PC-3 (cell line): ENCODE measurements around the gene GSG1.

ENCODE experiments used
- CTCF ChIP-seq: fragments of 300-600 bp; sonication (generic); conservative IDR thresholded peaks from 2 replicates; pipeline ENCODE4 v1.5.1; 2017; ENCODE audit warnings: antibody characterized with exemption, low read depth, mild to moderate bottlenecking, low read length
- EZH2 ChIP-seq: fragments of 300-600 bp; sonication (generic); IDR thresholded peaks from one replicate; pipeline ENCODE4 v1.6.1; 2017; ENCODE audit warnings: antibody characterized with exemption, mild to moderate bottlenecking, low read length; ENCODE audit not compliant: unreplicated experiment

- TF ChIP-seq EZH2 (no peak), CTCF (no peak)
Observed at GRCh38 chr12:13149411-13149810, 45.9 kb upstream of the GSG1 start.
